HG03565 (cell line): ENCODE results near the gene C1orf87.

Source experiments
- ATAC-seq: cut with Tn5 transposase; IDR thresholded peaks from one replicate; pipeline ENCODE4 v1.9.1; 2021; ENCODE audit warnings: mild to moderate bottlenecking, moderate library complexity; ENCODE audit not compliant: unreplicated experiment

The C1orf87 gene, protein sequence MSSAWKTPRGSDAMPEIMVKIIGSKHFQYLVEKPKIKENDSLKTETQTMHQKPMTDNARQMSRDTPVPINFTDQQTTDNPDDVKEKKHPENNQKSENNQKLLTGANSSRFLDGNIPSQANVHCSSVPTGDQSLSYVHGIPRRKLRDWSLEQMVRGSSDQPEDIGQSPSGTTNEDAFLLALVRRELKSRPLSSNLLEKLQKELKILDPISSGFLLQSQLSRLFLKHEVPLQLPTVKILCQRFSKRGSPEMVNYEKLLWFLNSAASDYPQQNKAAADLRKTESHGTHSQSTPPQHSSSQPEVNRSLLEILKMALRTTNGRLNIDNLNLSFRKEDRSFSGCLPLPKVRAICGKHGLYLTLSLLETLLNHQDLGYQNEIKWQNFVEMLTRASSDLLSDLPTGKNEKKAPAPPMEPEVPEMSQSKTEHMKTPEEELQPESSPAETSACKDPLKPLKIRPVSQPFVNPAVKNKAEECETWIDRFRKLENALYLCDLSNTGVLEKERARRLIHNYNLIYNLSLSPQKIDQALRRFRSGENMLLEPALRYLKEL

DNA sequence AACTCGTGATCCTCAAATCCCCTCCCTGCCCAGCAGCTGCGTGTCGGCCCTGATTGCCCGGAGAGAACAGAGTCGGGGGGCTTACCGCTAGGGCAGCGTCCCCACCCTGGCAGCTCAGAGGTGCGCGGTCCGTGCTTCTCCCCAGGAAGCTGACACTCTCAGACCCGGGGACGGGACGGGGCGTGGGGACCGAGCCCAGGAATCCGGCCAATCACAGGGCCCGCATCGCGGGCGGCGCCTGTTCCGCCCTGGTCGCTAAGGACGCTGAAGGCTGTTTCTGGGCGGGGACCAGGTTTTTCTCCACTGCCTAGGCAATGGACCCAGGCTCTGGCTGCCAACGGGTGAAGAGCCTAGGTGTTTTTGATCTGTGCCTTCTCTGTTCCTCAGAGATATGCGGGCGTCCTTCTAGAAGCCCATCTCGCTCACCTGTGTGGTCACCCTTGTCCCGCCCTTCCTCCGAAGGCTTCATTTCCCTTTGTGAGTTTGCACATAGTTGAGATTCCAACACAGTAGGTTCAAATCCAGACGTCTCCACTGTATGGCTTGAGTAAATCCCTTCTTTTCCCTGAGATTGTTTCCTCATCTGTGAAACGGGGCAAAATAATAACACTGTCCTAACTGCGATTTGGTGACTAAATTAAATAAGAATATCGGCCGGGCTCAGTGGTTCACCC is at the start of gene C1orf87:
Gene C1orf87, minus strand, starts transcription at position 166 of the 674 bp plus-strand sequence. CDS start 1,127 bp downstream, outside the sequence.
- no peak for ATAC-seq

DNA sequence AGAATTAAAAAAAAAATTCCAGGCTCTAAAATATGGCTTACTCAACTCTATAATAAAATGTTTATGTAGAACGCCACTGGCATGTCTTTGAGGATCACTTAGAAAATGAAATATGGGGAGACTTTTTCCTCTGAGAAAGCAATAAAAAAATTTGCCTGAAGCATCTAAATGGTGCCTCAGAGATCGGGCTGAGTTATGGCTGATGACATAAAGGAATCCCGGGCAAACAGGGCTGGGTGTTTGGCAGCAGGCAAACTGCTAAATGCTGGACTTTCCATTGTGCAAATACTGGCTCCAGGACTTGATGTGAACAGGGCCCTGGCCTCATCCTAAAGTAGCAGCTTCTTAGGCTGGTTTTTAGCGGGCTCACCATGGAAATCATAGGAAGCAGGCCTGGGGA is 44.5 kb upstream of the C1orf87 start:
- ATAC-seq, result no peak

DNA sequence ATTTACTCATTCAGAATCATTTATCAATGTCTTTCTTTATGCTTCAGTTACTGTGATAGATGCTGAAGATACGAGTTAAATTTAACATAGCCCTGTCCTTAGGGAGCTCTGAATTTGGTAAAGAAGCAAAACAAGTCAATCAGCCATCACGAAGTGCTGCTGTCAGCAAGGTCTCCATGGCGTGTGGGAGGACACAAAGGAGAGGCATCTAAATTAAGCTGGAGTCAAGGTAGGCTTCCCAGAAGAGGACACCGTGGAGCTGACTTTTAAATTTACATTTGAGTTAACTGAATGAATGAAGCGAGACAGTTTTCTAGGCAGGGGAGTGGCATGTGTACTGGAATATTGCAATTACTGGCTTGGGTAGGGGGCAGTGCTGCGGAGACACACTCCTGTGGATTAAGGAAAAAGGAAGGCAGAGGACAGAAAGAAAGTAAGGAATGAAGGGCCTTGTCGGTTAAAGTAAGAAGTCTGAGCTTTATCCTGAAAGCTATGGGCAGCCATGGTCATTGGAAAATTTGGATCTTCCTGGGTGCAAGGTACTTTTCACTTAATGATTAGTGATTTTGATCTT is 41.3 kb upstream of the C1orf87 start:
- ATAC-seq, result no peak

DNA sequence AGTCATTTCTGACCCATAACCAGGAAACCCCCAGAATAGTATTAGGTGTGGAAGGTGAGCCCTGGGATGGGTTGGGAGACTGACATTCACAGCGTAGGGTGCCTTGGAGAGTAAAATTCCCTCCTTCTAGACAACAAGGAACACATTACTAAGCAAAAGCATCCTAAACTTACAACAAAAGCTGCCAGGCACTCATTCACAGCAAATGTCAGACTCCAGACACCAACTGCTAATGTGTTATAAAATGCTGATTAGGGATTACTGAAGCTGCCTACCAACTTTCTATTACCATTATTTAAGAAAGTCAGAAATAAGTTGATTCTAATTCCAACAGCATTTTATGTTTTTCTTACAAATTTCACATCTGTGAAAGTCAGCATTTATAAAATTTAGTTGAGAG is 40.0 kb upstream of the C1orf87 start:
- no peak for ATAC-seq

DNA sequence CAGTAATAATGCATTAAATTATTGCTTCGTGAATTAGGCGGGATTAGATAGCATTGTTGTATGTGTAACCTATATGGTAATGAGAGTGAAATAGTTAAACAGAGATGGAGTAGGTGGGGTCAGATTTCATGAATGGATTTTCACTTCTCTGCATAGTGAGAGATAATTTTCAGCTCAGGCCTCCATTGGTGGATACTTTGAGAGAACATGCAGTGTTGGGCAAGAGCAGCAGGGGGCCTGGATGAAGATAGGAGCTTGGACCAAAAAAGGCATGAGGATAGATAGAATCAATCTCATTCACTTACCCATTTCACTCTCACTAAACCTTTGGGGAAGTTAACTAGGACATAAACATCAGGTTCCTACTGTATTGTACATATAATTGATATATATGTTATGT is 39.5 kb upstream of the C1orf87 start:
- ATAC-seq, result no peak

DNA sequence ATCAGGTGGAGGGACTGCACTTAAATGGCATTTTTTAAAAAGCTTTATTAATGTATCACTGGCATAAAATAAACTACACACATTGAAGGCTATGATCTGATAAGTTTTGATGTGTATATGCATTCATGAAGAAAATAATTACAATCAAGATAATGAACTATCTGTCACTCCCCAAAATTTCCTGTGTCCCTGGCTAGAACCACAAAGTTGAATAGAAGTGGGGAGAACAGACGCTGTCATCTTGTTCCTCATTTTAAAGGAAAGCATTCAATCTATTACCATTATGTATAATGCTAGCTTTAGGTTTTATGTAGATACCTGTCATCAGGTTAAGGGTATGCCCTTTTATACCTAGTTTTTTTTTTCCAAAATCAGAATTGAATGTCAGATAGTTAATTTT is 38.1 kb upstream of the C1orf87 start:
- no peak for ATAC-seq

DNA sequence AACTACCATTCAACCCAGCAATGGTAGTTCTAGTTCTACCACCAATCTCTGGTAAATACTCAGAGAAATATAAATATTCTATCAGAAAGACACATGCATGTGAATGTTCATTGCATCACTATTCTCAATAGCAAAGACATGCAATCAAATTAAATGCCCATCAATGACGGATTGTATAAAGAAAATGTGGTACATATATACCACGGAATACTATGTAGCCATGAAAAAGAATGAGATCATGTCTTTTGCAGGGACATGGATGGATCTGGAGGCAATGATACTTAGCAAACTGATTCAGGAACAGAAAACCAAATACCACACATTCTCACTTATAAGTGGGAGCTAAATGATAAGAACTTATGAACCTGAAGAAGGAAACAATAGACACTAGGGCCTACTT is 37.5 kb upstream of the C1orf87 start:
- no peak for ATAC-seq

DNA sequence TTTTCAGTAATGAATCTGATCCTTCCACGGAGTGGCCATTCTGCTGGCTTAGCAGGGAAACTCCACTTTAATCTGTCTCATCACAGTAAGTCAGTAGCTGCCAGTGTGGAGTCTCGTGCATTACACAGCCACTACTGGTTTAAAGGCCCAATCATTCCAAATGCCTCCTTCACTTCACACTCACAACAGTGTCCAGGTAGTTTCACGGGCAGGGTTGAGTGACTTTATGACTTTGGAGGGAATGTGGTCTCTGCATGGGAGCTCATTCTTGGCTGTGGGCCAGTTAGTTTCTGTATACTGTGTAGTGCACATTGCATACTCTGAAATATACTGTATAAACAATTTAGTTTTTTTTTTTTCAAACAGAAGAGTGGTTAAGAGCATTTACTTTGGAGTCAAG is 34.6 kb upstream of the C1orf87 start:
- ATAC-seq, result no peak

DNA sequence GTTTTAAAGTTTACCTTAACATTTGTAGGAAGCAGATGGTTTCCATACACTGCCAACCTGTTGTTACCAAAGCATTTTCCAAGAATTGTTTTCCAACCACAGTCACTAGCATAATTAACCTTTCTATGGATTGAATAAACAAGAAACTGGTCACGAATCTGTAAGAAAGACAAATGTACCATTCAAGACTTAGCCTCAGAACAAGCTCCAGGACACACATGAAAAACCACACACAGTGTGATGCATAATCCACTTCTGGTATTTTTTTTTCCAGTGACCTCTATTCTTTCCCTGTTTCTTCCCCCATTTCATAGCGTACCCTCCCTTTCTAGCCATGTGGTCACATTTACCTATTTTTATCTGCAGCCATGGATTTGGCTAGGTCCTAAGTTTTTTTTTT is 29.6 kb upstream of the C1orf87 start:
- ATAC-seq, result no peak

DNA sequence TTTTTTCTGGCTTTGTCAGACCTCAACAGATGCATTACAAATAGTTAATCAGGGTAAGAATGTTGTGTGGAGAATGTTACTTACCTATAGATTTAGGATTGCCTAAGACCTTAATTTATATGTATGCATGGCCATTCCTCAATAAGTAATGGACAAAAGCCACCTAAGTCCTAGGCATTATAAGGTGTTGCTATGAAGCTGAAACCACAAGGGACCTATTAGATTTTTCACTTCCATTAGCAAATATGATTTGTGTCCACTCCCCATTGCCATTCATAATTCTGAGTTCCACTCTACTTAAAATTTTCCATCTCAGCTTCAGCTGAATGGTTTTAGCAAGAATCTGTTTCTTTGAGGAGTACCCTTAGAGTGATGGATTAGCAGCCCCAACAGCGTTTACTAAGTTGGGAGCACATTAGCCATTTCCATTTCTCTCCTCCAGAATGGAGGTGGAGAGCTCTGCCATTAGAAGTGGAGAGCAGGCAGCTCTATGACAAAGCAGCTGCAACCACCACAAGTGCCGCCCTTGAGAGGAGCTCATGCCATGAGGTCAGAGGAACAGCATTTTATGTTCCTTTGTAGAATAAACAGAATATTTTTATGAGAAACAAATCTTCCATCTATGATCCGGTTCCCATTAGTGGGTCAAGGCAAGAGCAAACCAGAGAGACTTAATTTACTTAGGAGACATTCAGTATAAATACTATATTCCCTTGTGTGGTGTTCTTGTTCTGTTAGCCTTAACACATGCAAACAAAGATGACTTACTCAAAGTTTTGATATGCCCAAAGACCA is 28.9 kb upstream of the C1orf87 start:
- no peak for ATAC-seq

DNA sequence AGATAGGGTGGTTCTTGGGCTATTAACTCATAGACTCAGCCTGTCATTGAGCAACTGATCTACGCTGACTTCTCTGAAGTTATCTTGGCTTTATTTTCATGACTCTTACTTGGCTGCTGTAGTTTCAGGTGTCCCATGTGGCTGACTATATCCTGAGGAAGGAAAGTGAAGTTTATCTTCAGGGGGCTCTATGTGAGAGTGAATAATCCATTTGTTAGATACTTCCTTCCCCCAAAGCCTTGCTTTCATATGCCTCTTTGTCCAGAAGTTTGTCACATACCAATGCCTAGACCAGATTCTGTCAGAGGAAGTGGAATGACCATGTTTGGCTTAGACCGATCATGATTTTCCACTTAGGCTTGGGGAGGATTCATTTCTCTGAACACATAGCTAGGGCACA is 27.9 kb upstream of the C1orf87 start:
- ATAC-seq, result no peak

DNA sequence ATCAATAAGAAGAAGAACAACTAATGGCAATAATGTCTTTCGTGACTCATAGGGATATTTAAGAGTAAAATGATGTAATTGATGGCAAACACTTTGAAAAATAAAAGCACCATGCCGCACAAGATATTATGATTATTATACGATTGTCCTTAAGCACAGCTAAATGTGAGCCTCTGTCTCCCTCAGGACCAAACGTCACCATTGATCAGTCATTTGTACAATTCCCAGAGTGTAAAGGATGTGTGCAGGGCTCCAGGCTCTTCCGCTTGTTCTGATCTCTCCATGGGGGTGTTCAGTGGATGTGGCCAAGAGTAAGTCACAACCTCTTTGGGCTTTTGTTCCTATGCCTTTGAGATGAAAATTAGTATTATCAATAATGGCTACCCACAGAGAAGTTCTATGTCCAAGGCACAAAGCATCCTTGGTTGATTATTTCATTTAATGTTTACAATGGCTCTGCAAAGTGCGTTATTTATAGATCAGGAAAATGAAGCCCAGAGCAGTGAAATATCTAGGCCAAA is 17.7 kb upstream of the C1orf87 start:
- ATAC-seq, result no peak

DNA sequence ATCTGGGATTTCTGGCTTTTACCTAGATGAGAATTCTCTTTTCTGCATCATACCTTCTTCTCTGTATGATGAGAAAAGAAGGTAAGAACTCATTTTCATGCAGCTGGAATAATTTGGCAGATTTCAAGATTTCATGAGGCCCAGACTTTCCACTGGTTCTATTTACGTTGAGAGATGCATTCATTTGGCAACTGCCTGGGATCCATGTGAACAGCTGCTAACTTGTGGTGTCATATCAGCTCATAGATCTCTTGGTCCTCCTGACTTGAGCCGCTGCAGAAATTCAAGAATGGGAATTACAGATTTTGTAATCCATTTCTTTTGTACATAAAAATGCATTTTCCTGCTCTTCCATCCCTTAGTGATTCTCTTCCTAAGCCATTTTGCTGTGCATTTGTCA is 17.1 kb upstream of the C1orf87 start:
- ATAC-seq, result no peak

DNA sequence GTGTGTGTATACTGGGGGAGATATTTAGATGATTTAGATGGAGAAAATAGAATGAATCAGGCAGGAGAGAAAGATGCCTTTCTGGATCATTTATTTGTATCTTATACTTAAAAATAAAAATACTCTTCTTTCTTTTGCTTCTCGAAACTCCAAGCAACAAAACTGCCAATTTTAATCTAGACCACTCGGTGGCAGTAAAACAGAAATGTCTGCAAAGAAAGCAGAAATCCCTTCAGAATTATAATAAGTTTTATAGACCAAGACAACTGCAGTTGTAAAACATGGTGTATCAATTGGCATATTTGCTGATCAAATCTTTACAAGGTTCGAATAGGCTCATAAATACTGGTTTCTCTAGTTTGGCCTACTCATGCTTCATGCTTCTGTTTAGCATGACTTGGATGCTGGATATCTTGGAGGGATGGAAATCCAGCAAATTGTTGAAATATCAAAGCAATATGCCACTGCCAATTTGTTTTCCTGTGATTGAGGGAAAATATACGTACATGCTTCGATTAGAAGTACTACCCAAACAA is 15.1 kb upstream of the C1orf87 start:
- no peak for ATAC-seq

DNA sequence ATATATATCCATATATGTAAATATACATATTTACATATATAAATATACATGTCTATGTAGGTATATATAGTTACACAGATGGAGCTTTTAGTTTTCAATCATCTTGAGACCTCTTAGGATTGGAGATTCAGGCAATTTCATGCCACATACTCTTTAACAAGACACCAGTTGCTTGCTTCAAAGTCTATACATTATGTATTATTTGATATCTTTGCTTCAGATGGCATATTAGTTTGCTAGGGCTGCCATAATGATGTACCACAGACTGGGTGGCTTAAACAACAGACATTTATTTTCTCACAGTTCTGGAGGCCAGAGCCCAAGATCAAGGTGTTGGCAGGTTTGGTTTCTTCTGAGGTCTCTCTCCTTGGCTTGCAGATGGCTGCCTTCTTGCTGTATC is 14.1 kb upstream of the C1orf87 start:
- no peak for ATAC-seq

DNA sequence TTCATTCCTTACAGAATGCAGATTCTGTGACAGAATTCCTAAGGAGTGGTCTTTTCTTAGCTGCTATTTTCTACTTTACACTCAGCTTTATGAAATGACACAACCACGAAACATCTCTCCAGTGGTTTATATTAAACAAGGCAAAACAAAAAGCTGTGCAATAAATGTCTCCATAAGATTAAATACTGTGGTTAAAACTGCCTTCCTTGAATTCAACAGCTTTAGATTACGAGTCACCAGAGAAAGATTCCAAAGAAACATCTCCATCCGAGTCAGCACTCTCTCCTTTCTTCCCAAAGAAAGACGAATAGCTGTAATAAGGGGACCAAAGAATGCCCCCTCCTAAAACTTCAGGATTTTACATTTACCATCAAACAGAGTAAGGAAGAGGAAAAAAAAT is 4.6 kb upstream of the C1orf87 start:
- ATAC-seq, result no peak

DNA sequence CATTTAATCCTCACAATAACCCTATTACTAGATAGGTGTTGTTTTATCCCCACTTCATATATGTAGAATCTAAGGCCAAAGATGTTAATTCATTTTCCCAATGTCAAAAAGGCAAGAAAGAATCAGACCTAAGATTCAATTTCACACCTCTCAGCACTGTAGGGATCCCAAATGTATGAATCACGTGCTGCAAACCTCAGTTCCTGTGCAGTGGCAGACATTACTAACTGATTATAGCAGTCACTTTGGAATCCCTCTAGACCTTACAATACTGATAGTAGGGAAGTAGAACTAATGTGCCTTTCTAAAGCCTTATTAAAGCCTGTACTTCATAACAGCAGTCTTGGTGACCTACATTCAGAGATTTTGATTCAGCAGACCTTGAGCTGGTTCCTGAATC is 2.3 kb downstream of the C1orf87 start:
- no peak for ATAC-seq

DNA sequence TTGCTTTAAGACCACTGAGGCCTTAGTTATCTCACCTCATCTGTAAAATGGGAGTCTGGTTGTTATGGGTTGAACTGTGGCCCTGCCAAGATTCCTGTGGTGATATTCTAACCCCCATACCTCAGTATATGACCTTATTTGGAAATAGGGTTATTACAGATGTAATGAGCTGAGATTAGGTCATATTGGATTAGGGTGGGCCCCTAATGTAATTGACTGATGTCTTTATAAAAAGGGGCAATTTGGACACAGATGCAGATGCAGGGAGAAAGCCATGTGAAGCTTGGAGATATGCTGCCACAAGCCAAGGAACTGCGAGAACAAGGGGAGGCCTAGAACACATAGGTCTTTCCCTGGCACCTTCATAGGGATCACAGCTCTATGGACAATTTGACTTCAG is 3.9 kb downstream of the C1orf87 start:
- ATAC-seq, result no peak

DNA sequence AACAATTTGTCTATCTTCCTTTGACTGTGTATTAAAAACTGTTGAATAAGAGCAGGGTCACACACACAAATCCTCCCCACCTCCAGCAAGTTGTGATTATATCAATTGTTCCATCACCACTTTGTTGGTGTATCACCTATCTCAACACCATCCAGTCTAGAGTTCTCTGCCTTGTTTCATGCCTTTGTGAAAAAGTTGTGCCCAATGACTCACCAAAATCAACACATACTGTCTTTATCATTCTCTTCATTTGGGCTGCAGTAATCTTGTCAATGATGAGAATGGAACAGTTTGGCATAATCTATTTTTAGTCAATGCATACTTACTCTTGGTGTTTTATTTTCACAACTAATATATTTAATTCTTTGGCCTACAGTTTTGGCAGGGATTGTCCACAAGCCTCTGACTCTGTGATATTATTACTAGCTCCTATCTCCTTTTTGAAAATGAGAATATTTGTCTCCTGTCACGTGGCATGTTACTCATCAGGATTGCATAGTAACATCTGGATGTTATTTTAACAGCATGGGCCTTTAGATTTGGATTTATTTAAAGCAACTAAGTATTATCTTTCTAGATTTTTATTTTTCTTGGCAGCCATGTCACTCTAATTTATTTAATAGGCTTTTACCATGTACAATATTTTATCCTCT is 5.1 kb downstream of the C1orf87 start:
- no peak for ATAC-seq

DNA sequence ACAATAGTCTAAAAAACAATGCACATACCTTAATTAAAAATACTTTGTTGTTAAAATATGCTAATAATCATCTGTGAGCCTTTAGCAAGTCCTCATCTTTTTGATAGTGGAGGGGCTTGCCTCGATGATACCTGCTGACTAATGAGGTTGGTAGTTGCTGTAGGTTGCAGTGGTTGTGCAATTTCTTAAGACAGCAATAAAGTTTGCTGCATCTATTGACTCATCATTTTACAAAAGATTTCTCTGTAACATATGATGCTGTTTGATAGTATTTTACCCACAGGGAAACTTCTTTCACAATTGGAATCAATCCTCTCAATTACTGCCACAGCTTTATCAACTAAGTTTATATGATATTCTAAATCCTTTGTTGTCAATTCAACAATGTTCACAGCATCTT is 7.6 kb downstream of the C1orf87 start:
- no peak for ATAC-seq
